NCI-H2227 (cell line): ENCODE measurements around the gene FEN1.

Source experiments
- DNase-seq: peaks from one replicate; lab custom pipeline; 2025; ENCODE audit not compliant: unreplicated experiment; lab: John Stamatoyannopoulos, UW

Gene FEN1

DNA sequence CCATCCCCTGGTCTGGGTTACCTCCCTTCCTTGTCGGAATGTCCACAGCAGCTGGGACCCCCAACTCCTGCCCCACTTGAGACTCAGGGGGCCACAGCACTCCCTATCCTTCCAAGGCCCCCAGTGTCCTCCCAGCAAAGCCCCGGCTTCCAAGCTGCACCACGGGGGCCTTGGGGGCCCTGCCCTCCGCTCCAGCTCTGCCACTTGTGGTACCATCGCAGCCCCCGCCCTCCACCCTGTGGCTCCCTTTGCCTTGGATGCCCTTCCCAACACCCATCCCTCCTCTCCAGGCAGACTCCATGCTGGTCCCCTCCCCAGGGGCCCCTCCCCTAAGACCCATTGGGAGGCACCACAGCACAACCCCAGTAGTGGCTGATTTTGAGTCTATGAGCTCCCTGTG, 17.6 kb upstream of the FEN1 start:
- no peak for DNase-seq

DNA sequence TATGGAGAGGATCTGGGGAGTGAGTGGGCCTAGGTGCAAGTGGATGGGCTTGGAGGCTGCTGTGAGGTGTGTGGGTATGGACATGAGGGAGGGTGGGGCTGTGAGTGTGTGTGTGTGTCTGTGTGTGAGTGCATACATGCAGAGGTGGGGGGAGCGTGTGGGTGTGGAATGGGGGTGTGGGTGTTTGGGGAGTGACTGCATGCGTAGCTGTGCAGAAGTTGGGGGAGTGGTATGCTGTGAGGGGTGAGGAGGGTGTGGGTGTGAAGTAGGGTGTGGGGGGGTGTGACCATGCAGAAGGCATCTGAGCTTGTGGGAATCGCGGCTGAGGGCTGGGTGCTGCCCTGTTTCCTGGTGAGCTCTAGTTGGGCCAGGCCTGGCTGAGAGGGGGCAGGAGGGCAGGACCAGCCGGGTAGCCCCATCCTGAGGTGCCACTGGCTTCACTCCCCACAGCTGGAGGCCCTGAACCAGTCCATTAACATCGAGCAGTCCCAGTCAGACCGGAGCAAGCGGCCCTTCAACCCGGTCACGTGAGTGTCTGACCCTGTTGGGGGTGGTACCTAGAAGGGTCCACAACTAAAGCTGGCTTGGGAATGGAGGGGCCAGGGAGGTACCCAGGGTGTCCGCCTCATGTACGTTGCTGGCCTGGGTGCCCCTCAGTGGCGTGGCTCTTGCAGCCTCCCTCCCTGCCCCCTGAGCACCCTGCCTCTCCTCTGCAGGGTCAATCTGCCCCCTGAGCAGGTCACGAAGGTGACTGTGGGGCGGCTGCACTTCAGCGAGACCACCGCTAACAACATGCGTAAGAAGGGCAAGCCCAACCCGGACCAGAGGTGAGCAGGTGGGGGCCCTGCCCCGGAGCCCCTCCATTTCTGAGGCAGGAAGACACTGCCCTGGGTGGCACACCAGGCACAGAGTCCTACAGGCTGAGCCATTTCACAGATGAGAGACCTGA, 16.8 kb upstream of the FEN1 start:
- no peak for DNase-seq

DNA sequence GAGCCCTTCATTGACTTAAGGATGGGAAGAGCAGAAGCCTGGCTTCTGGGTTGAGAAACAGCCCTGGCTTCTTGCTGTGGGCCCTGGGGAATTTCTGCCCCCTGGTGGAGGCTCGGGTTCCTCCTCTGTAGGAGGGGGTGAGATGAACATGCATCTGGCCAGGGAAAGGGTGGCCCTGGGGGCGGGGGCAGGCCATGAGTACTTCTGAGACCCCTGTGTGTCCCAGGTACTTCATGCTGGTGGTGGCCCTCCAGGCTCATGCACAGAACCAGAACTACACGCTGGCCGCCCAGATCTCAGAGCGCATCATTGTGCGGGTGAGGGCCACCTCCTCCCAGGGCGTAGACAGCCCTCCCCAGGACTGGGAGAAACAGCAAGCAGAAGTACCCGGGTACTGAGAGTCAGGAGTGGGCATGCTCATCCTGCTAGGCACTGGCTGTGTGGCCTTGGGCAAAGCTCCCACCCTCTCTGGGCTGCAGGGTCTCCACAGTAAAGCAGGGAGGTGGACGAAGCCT, 16.1 kb upstream of the FEN1 start:
- DNase-seq: peak; percentile 16

DNA sequence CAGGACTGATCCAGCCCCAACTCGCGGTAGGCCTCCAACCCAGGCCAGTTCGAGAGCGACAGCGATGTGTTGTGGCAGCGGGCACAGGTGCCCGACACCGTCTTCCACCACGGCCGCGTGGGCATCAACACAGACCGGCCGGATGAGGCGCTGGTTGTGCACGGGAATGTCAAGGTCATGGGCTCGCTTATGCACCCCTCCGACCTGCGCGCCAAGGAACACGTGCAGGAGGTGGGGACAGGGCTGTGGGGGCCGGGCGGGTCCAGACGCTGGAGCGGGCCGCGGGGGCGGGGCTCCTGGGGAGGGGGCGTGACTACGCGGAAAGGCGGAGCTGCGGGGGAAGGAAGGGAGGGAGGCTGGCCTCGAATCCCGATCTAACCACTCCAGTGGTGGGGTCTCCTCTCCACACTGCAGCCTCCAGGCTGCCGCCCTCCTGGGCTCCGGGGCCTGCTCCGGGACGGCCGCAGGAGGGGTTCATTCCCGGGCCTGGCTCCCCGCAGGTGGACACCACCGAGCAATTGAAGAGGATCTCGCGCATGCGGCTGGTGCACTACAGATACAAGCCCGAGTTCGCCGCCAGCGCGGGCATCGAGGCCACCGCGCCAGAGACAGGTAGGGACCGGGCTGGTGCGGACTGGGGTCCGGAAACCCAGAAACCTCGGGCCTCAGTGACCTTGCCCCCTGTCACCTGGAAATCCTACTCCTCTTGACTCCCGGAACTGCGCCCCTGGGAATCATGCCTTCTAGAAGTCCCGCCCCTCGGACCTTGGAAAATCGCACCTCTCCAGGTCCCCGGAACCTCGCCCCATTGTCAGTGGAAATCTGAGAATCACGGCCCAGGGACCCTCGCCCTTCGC, 15.2 kb upstream of the FEN1 start:
- no peak for DNase-seq

DNA sequence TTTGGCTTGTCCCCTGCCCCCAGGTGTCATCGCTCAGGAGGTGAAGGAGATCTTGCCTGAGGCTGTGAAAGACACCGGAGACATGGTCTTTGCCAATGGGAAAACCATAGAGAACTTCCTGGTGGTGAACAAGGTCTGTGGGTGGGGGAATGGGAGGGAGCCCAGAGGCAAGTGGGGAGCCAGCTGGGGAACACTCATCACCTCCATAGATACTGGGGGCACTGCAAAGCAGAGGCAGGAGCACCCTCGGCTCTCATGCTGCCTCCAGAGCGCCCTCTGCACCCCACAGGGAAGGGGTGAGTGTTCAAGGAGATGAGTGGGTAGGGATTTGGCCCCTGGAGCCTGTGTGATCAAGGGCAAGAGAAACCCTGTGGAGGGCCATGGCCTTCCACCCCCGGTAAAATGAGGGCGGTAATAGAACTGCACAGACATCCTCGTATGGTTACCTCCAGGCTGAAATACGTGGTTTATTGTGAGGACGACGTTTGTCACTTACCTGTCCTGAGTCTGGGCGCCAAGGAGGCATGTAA, 14.3 kb upstream of the FEN1 start:
- no peak for DNase-seq

DNA sequence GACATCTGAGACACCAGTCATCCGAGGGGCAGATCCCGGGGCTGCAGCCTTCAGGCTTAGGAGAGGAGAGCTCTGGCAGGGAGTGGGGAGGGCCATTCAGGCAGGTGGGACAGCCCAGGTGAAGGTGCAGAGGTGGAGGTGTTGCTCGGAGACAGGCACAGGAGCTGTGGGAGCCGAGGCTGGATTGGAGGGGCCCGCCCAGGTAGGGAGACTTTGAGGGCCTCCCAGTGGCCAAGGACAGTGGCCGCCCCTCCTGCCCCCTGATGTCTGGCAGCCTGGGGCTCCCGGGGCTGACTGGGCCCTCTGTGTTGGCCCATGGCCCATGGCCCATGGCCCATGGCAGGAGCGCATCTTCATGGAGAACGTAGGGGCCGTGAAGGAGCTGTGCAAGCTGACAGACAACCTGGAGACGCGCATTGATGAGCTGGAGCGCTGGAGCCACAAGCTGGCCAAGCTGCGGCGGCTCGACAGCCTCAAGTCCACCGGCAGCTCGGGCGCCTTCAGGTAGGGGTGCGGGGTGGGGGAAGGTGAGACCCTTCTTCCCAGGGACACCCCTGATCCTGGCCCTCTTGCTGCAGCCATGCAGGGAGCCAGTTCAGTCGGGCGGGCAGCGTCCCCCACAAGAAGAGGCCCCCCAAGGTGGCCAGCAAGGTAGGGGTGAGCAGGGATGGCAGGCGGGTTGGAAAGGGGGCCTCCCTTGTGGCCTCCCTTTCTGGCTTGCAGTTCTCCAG, 13.6 kb upstream of the FEN1 start:
- DNase-seq: no peak

DNA sequence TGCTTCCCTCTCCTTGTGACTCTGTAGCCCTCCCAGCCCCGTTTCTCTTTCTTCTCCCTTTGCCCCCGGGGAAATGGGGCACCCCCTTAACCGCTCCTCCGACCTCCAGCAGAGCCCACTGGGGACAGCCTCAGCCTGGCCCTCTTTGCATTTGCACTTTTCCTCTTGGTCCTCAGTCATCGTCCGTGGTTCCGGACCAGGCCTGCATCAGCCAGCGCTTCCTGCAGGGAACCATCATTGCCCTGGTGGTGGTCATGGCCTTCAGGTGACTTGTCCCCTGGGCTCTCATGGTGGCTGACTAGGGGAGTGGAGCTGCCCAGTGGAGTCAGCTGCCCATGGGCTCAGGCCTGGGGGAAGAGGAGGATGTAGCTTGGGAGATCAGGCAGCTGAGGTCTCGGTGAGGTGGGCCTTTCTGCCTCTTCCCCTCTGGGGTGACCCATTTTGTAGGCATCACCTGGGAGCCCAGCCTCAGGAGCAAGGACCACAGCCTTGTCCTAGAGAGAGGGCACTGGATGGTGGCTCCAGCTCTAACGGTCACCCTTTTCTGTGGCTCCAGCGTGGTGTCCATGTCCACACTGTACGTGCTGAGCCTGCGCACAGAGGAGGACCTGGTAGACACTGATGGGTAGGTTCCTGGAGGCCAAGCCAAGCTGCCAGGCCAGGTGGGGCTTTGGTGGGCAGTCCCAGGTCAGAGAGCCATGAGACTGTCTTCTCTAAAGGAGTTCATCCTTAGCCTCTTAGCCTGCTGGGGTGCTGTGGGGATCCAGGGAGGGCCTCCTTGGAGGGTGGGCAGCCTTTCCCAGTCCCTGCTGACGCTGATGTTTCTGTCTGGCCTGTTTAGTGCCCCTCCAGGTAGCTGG, 12.8 kb upstream of the FEN1 start:
- no peak for DNase-seq

DNA sequence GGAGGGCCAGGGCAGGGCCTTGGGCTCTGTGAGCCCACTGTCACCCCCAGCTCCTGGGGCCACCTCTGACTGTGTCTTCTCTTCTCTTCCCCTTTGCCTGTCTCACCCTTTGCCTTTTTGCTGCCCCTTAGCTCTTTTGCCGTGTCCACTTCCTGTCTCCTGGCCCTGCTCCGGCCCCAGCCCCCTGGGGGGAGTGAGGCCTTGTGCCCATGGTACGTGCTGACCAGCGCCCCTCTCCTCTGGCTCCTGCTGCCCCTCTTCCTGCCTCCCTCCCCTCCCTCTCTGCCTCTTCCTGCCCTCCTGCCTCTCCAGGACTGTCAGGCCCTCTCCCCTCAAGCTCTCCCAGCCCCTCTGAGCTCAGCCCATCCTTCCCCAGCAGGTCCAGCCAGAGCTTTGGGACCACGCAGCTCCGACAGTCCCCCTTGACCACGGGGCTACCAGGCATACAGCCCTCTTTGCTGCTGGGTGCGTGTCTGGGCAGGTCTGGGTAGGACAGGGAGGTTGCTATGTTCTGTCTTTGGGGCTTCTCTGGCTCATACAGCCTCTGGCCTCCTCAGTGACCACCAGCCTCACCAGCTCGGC, 12.0 kb upstream of the FEN1 start:
- DNase-seq: no peak

DNA sequence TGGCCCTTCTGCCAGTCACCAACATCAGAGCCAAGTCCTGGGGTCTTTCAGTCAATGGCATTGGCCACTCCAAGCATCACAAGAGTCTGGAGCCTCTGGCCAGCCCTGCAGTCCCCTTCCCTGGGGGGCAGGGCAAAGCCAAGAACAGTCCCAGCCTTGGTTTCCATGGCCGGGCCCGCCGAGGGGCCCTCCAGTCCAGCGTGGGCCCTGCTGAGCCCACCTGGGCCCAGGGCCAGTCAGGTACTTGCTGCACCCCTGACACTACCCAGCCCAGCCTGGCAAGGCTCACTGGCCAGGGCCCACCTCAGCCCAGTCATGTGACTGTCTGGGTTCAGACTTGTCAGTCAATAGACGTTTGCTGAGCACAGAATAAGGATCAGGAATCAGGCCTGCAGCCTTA, 11.1 kb upstream of the FEN1 start:
- DNase-seq: no peak

DNA sequence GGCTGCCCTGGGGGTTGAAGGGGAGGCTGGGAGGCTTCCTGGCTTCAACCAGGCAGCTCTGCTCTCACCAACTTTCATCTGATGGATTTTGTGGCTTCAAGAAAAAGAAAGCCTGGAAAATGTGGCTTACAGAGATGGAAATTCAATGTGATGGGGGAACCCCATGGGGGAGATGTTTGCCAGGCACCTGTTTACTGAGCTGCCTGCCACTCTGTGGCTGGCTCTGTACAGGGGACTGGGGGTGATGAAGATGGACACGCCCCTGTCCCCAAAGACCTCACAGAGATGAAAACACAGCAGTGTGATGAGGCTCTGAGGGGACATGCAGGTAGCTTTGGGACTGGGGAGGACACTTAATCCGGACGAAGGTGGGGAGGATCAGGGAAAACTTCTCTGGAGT, 10.4 kb upstream of the FEN1 start:
- no peak for DNase-seq

DNA sequence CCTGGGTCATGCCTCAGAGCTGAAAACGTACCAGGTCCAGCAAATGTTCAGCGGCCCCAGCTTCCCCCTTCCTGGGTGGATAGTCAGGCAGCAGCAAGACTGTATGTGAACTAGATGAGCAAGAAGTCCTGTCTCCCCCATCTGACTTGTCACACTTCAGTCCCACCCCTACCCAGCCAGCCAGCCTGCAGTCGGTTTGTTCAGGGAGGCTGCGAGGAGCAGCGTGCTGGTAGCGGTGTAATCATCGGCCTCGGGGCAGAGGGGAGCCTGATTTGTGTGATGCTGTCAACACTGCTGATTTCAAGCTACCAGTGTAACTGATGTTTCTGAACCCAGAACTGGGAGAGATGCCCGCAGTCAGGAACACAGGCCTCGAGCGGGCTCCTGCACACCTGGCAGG, 9.9 kb upstream of the FEN1 start:
- DNase-seq: no peak

DNA sequence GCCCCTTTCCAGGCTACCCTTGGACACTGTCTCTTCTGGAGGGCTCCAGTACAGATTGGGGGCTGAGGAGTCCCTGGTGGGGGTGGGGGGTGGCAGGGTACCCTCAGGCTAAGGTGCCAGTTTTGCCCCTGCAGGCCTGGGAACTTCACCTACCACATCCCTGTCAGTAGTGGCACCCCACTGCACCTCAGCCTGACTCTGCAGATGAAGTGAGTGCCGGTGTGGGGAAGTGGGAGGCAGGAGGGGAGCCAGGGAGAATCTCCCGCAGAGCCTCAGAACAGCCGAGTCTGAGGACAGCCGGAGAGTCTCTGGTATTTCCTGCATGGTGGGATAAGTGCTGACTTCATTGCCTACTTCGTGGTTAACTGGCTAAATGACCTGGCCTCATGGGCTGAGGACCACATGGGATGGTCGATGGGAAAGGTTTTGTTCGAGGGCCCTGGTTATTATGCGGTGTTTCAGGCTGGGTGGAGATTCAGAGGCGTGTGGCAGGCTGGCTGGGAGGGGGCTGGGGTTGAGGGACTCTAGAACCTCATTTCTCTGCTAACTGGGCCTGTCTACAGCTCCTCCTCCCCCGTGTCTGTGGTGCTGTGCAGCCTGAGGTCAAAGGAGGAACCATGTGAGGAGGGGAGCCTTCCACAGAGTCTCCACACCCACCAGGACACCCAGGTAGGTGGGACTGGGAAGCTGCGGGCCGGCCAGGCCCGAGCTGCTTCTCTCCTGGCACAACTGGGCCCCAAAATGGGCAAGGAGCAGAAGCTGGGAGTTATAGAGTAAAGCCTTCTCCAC, 8.8 kb upstream of the FEN1 start:
- DNase-seq: no peak

DNA sequence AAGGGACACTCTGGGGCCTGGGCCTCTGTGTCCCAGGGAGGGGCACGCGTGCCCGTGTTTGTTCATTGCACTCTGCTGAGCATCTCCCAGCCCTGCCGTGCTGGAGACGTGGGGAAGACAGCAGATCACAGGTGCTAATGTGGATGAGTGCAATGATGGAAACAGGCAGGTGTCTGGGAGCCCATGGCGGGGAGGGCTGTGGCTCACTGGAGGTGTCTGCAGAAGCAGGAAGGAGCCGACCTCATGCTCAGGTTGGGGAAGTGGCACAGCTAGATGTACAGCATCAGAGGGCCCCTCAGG, 8.3 kb upstream of the FEN1 start:
- DNase-seq: no peak

DNA sequence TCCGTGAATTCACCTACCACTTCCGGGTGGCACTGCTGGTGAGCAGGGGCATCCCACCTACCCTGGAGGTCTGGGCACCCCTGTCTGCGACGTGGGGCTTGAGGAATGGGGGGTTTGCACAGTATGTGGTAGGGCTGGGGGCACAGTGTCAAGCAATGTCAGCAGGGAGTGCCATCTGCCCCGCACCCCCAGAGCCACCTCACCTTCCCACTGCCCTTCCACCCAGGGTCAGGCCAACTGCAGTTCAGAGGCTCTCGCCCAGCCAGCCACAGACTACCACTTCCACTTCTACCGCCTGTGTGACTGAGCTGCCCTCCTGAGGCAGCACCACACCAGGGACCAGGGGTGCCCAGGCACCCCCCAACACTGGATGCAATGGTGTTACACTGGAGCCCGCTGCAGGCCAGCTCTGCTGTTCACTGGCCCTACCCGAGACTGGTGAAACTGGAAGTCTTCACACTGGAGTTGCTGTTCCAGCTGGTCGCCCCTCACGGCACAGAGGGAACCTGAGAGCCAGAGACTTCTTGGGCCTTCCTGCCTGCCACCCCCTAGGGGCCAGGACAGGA, 6.8 kb upstream of the FEN1 start:
- DNase-seq: no peak

DNA sequence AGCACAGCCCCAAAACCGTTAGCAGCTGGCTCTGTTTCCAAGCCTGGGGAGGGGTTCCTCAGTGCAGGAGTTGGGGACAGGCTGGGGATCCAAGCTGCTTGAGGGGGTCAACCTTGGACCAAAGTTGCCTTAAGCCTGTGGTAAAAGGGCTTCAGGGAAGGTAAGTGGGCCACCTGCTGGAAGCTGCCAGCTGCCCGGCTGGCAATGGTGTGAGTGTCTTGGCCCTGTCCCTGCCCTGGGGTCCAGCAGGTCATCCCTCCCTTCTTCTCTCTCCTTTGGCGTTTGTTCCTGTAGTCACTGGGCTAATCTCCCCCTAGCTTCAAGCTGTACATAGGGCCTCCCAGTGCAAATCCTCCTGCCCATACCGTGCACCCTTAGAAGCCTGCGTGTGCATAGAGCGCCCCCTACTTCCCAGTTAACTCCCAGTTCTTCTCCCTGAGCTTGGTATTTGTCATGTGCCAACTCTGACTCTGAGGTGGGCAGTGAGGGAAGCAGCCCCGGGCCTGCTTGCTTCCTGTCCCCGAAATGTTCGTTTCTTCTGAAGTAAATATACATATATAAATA, 4.7 kb upstream of the FEN1 start:
- DNase-seq: peak; percentile 42

DNA sequence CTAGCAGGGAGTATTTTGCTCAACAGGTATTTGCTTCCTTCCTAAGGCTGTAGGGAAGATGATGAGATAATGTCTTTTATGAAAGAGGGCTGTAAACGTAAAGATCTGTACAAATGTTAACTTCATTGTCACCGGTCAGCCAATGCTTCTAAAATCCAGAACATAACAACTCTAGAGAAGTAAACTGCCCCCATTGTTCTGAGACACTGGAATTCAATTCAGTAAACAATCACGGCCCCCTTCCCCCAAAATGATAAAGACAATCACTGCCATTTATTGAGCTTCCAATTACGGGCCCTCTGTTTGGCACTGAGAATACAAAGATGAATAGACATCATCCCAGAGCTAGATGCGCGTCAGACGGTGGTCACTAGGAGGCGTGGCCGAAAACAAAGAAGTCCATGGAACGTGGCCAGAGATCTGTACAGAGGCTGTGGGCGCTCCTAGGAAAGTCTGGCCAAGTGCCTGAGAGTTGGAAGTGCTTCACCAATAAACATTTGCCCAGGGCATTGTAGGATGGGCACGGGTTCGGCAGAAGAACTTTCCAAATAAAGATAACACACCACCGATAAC, 888 bp upstream of the FEN1 start:
- peak; percentile 92 for DNase-seq

DNA sequence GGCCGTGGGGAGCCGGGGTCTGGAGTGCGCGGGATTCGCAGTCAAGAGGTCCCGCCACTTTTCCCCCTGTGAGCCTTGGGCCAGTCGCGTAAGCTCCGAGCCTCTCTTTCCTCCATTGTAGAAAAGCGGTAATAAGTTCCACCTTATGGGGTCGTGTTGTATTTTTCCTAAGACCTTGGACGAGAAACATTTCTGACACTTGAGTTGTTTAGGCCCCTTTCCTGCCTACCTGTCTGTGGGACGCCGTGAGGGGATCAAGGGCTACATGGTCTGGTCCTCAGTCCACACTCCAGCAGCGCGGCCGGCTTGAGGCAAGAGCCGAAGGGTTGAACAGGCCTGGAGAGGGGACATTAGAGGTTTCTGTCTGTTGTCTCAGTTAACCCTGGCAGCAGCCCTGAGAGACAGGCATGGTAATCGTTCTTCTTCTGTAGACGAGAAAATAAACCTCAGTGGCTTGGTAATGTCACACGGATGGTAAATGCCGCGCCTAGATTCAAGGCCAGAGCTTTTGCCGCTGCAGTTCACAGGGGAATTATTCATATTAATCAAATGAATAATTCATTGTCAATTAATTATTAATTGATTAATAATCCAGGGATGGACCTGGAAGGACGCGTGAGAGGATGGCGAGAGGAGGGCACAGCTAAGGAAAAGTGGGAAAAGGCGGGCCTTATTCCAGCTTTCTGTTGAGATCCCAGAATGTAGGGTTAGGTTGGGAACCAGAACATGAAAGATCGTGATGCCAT, 545 bp downstream of the FEN1 start:
- peak; percentile 59 for DNase-seq
